Ovary (tissue), 3 donors: Measurements from ENCODE around the gene MARCHF3.

Experiments used
- CTCF ChIP-seq, 3 donors: fragments of 450-650 bp in 2 of 3; fragments of 200-600 bp in 1 of 3; IDR thresholded peaks; one replicate each; pipeline versions ENCODE4 v1.5.1 to v1.8.0; 2016 to 2022; ENCODE audit warnings: antibody characterized with exemption in 3 of 3, mild to moderate bottlenecking in 1 of 3
- EP300 ChIP-seq: sonication (generic); formaldehyde crosslinking; IDR thresholded peaks from one replicate; pipeline ENCODE4 v1.6.1; 2017; ENCODE audit warnings: antibody characterized with exemption
- POLR2A ChIP-seq: fragments of 450-650 bp; IDR thresholded peaks from one replicate; pipeline ENCODE4 v1.6.1; 2017; ENCODE audit warnings: antibody characterized with exemption, mild to moderate bottlenecking, moderate library complexity
- donor health status: DM: no; HTN: no; CAD: no.

- TF ChIP-seq POLR2A = no peak
- no peak for TF ChIP-seq EP300
- no peak for TF ChIP-seq CTCF (IDR thresholded peaks at IDR 0.05)
These were observed 175.7 kb downstream of the MARCHF3 start for GRCh38 chr5:126854526-126855110.
